ENCODE data around the gene TNFSF13B. TPM values are rescaled to one million over a fixed set of nuclear protein-coding genes. Genes with fewer than 3 reads are reported as not detected.
A peak's percentile ranks its signal among the peaks of the same experiment; 100 is the strongest.
"Not testable (repeated sequence)": the region's sequence is repeated elsewhere in the genome, so short reads cannot be mapped to it uniquely, and the experiment has no call there.

Gene TNFSF13B
- total and polyA plus RNA-seq, 5 donors = 1.4 to 4.6 (median 2.5) TPM

GRCh38 chr13:108266321-108266990 is 3.1 kb upstream of the TNFSF13B start:
- H3K4me1 ChIP-seq (ENCODE audit: control insufficient read depth, insufficient read depth, low read length) = no peaks in the 10 kb centered on the region
- ATAC-seq (no peak), DNase-seq (no peak)
- H3K9me3 ChIP-seq (ENCODE audit: control insufficient read depth, low read length) = no peaks in the 10 kb centered on the region
- WGBS = 67% methylated on average over 10 of the region's 10 CpGs
- no peaks in the 10 kb centered on the region for H3K27me3 ChIP-seq (ENCODE audit: control insufficient read depth, insufficient read depth)
- no peak overlapping the region for H3K4me3 ChIP-seq (ENCODE audit: low read length)
- peak overlapping the region; percentile 43 for H3K27ac ChIP-seq (ENCODE audit: low read length)
- intact Hi-C loops (cut with DNase I) = no loop called here

GRCh38 chr13:108267347-108267746 is 2.2 kb upstream of the TNFSF13B start:
- intact Hi-C loops (cut with DNase I) = no loop called here
- Histone ChIP-seq H3K4me3 (ENCODE audit: low read length) (no peak overlapping the region), H3K9me3 (ENCODE audit: control insufficient read depth, low read length) (no peaks in the 10 kb centered on the region), H3K27ac (ENCODE audit: low read length) (no peak overlapping the region), H3K4me1 (ENCODE audit: control insufficient read depth, insufficient read depth, low read length) (no peaks in the 10 kb centered on the region), H3K27me3 (ENCODE audit: control insufficient read depth, insufficient read depth) (no peaks in the 10 kb centered on the region)
- DNase-seq (no peak), ATAC-seq (no peak)
- WGBS = 87% methylated on average over 4 of the region's 4 CpGs

- H3K27ac ChIP-seq (ENCODE audit: low read length); H3K9me3 ChIP-seq (ENCODE audit: control insufficient read depth, low read length); H3K4me3 ChIP-seq (ENCODE audit: low read length); H3K4me1 ChIP-seq (ENCODE audit: control insufficient read depth, insufficient read depth, low read length); ATAC-seq; intact Hi-C loops (cut with DNase I); H3K27me3 ChIP-seq (ENCODE audit: control insufficient read depth, insufficient read depth); DNase-seq: not testable (repeated sequence)
- WGBS = 100% methylated on average over 3 of the region's 3 CpGs
These were observed 1.7 kb upstream of the TNFSF13B start for GRCh38 chr13:108267855-108268254.

- intact Hi-C loops (cut with DNase I) = no loop called here
- ATAC-seq = no peak
- DNase-seq = no peak
- Histone ChIP-seq H3K27me3 (ENCODE audit: control insufficient read depth, insufficient read depth) (no peaks in the 10 kb centered on the region), H3K4me1 (ENCODE audit: control insufficient read depth, insufficient read depth, low read length) (no peaks in the 10 kb centered on the region), H3K4me3 (ENCODE audit: low read length) (no peak overlapping the region), H3K27ac (ENCODE audit: low read length) (no peak overlapping the region), H3K9me3 (ENCODE audit: control insufficient read depth, low read length) (no peaks in the 10 kb centered on the region)
- WGBS = 68% methylated on average over 4 of the region's 4 CpGs
These were observed 929 bp upstream of the TNFSF13B start for GRCh38 chr13:108268466-108269112.

- no peaks in the 10 kb centered on the region for H3K27me3 ChIP-seq (ENCODE audit: control insufficient read depth, insufficient read depth)
- H3K4me3 ChIP-seq (ENCODE audit: low read length) = peak overlapping the region; percentile 76
- no peaks in the 10 kb centered on the region for H3K4me1 ChIP-seq (ENCODE audit: control insufficient read depth, insufficient read depth, low read length)
- no peak for DNase-seq
- no peak overlapping the region for H3K27ac ChIP-seq (ENCODE audit: low read length)
- WGBS = 31% methylated on average over 3 of the region's 3 CpGs
- intact Hi-C loops (cut with DNase I) = no loop called here
- ATAC-seq = peak in 1 of 2 donors; percentile 17
- no peaks in the 10 kb centered on the region for H3K9me3 ChIP-seq (ENCODE audit: control insufficient read depth, low read length)
These were observed 924 bp downstream of the TNFSF13B start for GRCh38 chr13:108270442-108270841.

GRCh38 chr13:108272333-108272732 is 2.8 kb downstream of the TNFSF13B start:
- peaks cover 2% of the 10 kb centered on the region for H3K4me1 ChIP-seq (ENCODE audit: control insufficient read depth, insufficient read depth, low read length)
- ATAC-seq = no peak
- no peak overlapping the region for H3K4me3 ChIP-seq (ENCODE audit: low read length)
- no peaks in the 10 kb centered on the region for H3K27me3 ChIP-seq (ENCODE audit: control insufficient read depth, insufficient read depth)
- no peak for DNase-seq
- intact Hi-C loops (cut with DNase I) = no loop called here
- no peaks in the 10 kb centered on the region for H3K9me3 ChIP-seq (ENCODE audit: control insufficient read depth, low read length)
- no peak overlapping the region for H3K27ac ChIP-seq (ENCODE audit: low read length)

GRCh38 chr13:108273429-108274118 is 4.1 kb downstream of the TNFSF13B start:
- intact Hi-C loops (cut with DNase I) = no loop called here
- Histone ChIP-seq H3K27me3 (ENCODE audit: control insufficient read depth, insufficient read depth) (no peaks in the 10 kb centered on the region), H3K9me3 (ENCODE audit: control insufficient read depth, low read length) (no peaks in the 10 kb centered on the region), H3K4me3 (ENCODE audit: low read length) (no peak overlapping the region), H3K27ac (ENCODE audit: low read length) (no peak overlapping the region), H3K4me1 (ENCODE audit: control insufficient read depth, insufficient read depth, low read length) (peaks cover 2% of the 10 kb centered on the region)
- ATAC-seq (no peak), DNase-seq (no peak)
- 83% methylated on average over 5 of the region's 5 CpGs for WGBS

GRCh38 chr13:108274718-108275117 is 5.2 kb downstream of the TNFSF13B start:
- peaks cover 2% of the 10 kb centered on the region for H3K4me1 ChIP-seq (ENCODE audit: control insufficient read depth, insufficient read depth, low read length)
- no peak overlapping the region for H3K4me3 ChIP-seq (ENCODE audit: low read length)
- no peak overlapping the region for H3K27ac ChIP-seq (ENCODE audit: low read length)
- H3K9me3 ChIP-seq (ENCODE audit: control insufficient read depth, low read length) = no peaks in the 10 kb centered on the region
- ATAC-seq = peak in 1 of 2 donors; percentile 49
- intact Hi-C loops (cut with DNase I) = no loop called here
- DNase-seq = no peak
- no peaks in the 10 kb centered on the region for H3K27me3 ChIP-seq (ENCODE audit: control insufficient read depth, insufficient read depth)

GRCh38 chr13:108276060-108276459 is 6.5 kb downstream of the TNFSF13B start:
- Histone ChIP-seq H3K4me3 (ENCODE audit: low read length) (no peak overlapping the region), H3K27me3 (ENCODE audit: control insufficient read depth, insufficient read depth) (no peaks in the 10 kb centered on the region), H3K9me3 (ENCODE audit: control insufficient read depth, low read length) (no peaks in the 10 kb centered on the region), H3K27ac (ENCODE audit: low read length) (no peak overlapping the region), H3K4me1 (ENCODE audit: control insufficient read depth, insufficient read depth, low read length) (peaks cover 2% of the 10 kb centered on the region)
- DNase-seq (peak; percentile 75 to 92 (median 86)), ATAC-seq (peak; percentile 89 to 95)
- 31% methylated on average over 6 of the region's 6 CpGs for WGBS
- intact Hi-C loops (cut with DNase I) = no loop called here

- H3K27ac ChIP-seq (ENCODE audit: low read length) = no peak overlapping the region
- WGBS = 94% methylated on average over 1 of the region's 1 CpG
- peaks cover 2% of the 10 kb centered on the region for H3K4me1 ChIP-seq (ENCODE audit: control insufficient read depth, insufficient read depth, low read length)
- ATAC-seq (no peak), DNase-seq (no peak)
- intact Hi-C loops (cut with DNase I) = no loop called here
- H3K27me3 ChIP-seq (ENCODE audit: control insufficient read depth, insufficient read depth) = no peaks in the 10 kb centered on the region
- H3K4me3 ChIP-seq (ENCODE audit: low read length) = no peak overlapping the region
- H3K9me3 ChIP-seq (ENCODE audit: control insufficient read depth, low read length) = no peaks in the 10 kb centered on the region
These were observed 8.9 kb downstream of the TNFSF13B start for GRCh38 chr13:108278466-108278865.

- 65% methylated on average over 4 of the region's 4 CpGs for WGBS
- no peak for ATAC-seq
- intact Hi-C loops (cut with DNase I) = no loop called here
These were observed 12.4 kb downstream of the TNFSF13B start for GRCh38 chr13:108281901-108282300.

More at GRCh38 chr13:108281901-108282300, 12.4 kb downstream of the TNFSF13B start:
- Histone ChIP-seq H3K9me3 (ENCODE audit: control insufficient read depth, low read length) (no peaks in the 10 kb centered on the region), H3K4me1 (ENCODE audit: control insufficient read depth, insufficient read depth, low read length) (no peaks in the 10 kb centered on the region), H3K27me3 (ENCODE audit: control insufficient read depth, insufficient read depth) (no peaks in the 10 kb centered on the region), H3K27ac (ENCODE audit: low read length) (no peak overlapping the region), H3K4me3 (ENCODE audit: low read length) (no peak overlapping the region)
- DNase-seq = no peak

Measured in right cardiac atrium (tissue), 5 donors.